ENCODE data around the gene PDIA4.
"Not testable (repeated sequence)": the region's sequence is repeated elsewhere in the genome, so short reads cannot be mapped to it uniquely, and the experiment has no call there.

The PDIA4 gene

DNA sequence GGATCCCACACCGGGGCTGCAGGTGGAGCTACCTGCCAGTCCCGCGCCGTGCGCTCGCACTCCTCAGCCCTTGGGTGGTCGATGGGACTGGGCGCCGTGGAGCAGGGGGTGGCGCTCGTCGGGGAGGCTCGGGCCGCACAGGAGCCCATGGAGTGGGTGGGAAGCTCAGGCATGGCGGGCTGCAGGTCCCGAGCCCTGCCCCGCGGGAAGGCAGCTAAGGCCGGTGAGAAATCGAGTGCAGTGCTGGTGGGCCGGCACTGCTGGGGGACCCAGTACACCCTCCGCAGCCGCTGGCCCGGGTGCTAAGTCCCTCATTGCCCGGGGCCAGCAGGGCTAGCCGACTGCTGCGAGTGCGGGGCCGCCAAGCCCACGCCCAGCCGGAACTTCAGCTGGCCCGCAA, 10.3 kb upstream of the PDIA4 start:
- in situ Hi-C loops (cut with MboI; ENCODE audit: low sequenced_read_pairs) = not testable (repeated sequence)

DNA sequence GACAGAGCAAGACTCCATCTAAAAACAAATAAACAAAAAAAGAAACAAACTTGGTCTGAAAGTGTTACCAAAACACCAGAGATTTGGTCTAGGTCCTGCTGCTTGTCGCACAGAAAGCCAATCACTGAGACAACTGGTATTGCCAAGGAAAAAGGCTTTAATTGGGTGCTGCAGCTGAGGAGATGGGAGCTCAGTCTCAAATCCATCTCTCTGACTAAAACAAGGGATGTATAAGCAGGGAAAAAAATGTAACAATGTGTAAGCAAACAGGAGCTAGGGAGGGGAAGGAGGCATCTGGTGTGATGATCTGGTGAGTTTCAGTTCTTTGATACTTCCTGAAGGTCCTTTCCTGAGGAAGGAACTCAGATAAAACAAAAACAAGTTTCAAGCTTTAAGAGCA, 8.4 kb upstream of the PDIA4 start:
- in situ Hi-C loops (cut with MboI; ENCODE audit: low sequenced_read_pairs) = no loop called here

DNA sequence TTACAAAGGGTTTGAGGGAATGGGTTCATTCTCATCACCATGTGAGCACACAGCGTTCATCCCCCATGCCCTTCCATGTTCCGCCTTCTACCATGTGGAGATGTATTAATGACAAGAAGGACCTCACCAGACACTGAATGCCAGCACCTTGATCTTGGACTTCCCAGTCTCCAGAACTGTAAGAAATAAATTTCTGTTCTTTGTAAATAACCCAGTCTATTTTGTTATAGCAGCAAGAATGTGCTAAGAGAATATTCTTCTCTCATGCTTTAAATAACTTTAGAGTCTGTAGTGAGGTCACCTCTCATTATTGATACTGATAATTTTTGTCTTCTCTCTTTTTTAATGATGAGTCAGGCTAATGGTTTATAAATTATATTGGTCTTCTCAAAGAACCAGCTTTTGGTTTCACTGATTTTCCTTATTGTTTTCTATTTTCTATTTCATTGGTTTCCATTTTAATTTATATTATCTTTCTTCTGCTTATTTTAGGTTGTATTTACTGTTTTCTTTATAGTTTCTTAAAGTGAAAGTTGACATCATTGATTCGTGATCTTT, 3.1 kb upstream of the PDIA4 start:
- in situ Hi-C loops (cut with MboI; ENCODE audit: low sequenced_read_pairs) = no loop called here

DNA sequence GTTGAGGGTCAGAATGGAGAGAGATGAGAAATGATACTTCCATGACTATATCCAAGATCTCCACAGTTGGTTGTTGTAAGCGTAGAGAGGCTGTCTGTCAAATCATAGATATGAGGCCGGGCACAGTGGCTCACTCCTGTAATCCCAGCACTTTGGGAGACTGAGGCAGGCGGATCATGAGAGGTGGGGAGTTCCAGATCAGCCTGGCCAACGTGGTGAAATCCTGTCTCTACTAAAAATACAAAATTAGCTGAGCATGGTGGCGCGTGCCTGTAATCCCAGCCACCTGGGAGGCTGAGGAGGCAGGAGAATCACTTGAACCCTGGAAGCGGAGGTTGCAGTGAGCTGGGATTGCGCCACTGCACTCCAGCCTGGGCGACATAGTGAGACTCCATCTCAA, 2.1 kb upstream of the PDIA4 start:
- in situ Hi-C loops (cut with MboI; ENCODE audit: low sequenced_read_pairs) = not testable (repeated sequence)

DNA sequence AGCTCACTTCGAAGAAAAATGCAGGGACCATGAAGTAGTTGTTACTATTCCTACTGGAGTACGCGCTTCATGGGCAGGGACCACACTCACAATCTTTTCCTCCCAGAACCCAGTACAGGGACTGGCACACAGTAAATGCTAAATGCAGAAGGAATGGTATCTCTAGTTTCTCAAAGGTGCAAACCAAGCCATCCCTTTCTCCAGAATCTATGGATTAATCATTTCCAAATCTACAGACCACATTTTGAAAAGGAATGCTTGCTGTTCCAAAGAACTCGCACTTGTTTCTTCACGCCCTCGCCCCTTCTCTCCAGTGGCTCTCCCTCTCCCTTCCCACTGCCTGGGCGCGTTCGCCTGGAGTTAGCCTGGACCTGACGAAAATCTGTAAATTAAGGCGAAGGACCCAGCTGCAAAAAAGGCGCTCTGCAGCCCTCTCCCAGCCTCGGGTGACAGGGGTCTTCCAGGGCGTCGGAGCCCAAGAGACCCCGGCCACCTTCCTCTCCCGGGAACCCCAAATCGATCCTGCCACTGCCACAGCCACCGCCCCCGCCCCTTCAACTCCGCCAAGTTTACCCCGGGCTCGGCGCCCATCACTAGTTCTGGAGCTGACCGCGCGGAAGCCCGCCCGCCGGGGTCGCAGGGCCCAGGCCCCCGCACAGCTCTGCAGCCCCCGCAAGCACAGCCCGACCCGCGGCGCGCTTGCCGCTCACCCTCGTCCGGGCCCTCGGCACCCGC, 527 bp downstream of the PDIA4 start:
- in situ Hi-C loops (cut with MboI; ENCODE audit: low sequenced_read_pairs) = no loop called here

DNA sequence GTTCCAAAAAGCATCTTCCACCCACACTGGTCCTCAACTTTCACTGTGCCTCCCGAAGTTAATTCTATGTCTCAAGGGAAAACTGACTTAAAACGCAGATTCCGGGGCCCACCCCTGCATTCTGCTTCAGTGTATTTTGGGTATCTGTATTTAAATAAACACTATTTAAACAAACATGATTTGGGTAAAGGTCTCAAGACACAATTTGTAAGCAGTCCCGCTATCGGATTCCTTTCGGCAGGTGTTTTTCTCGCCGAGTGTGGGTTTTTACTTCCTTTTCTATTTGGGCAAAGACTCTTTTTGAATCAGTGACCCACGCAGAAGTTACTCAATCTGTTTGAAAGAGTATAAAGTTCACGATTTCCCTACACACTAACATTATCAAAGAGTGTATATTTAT, 1.2 kb downstream of the PDIA4 start:
- in situ Hi-C loops (cut with MboI; ENCODE audit: low sequenced_read_pairs) = no loop called here

DNA sequence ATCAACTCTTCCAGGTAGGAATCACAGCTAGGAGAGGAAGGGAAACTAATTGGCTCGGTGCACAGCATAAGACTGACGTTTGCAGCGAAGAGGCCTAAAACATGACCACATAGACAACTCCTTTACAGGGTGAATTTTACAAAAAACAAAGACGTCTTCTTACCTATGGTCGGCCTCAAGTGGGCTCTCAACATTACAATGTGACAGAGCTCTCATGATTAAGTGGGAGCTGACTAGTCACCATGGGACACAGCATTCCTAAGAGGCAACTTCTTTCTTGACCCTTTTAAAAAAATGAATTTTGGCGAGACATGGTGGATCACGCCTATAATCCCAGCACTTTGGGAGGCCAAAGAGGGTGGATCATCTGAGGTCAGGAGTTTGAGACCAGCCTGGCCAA, 4.6 kb downstream of the PDIA4 start:
- in situ Hi-C loops (cut with MboI; ENCODE audit: low sequenced_read_pairs) = no loop called here

DNA sequence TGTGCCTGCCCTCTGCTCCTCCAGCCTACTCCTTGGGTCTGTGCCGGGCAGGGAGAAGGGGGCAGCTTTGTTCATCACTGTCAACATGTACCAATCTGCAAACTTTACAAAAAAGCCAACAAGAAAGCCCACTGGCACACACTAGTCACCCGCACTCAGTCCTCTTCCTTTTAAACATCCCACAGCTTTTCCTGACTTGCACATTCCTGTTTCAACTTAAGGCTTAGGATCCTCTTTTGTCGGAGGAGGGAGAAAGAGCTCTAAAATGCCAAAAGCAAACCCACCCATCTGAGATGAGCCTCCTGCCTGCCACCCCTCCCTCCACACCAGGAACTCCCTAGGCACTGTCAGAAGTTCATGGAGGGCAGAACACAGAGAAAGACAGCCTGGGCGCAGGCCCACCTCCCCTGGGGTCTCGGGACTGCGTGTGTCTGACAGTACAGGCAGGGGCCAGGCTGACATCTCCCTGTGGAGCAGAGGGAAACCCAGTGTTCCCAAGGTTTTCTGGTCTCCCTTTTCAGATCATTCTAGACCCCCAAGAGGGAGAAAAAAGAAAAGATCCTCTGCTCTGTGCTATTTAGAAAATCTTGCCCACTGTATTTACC, 5.4 kb downstream of the PDIA4 start:
- in situ Hi-C loops (cut with MboI; ENCODE audit: low sequenced_read_pairs) = no loop called here

DNA sequence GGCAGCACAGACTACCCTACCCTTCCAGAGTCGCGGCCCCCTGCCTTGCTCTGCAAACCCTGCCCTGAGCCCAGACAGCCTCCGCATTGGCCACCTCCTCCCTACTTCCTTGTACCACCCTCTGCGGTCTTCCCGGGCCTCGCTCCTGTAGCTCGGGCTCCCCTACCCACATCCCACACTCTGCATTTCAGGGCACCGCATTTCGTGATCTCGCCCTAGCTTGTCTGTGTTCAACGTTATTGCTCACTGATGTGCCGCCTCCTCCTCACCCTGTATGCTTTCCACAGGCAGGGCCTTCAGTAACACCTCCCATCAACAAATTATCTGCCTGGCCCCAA, 6.6 kb downstream of the PDIA4 start:
- in situ Hi-C loops (cut with MboI; ENCODE audit: low sequenced_read_pairs) = no loop called here

DNA sequence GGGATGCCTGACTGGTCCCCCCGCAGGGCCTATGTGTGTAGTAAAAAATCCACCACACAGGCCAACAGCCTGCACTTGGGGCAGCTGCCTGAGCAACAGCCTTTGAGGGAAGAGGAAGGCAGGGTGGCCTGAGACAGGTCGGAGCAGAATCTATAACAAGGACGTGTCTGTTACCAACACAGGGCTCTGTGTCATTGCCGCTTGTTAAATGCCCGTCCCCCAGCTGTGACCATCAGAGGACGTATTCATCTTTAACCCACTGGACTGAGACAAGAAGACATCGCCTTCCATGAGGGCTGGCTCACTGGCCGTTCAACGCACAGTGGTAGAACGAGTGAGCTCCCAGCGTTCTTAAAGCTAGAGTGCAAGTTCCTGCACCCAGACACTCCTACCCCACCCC, 7.8 kb downstream of the PDIA4 start:
- in situ Hi-C loops (cut with MboI; ENCODE audit: low sequenced_read_pairs) = no loop called here

DNA sequence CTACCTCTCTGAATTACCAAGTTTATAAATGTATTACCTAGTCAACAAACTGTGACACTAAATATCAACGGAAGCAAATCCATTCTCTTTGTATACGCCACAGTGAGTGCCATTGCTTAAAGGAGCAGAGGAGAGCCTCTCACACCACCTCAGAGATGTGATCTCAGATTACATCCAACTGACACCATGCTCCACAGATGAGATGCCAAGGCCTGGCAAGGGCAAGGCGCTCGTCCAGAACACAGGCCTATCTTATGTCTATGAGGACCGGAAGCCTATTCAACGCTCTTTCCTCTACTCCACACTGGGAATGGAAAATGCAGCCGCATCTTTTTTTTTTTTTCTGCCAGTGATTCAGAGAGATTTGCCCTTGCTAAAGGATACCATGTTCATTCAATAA, 11.4 kb downstream of the PDIA4 start:
- in situ Hi-C loops (cut with MboI; ENCODE audit: low sequenced_read_pairs) = no loop called here

DNA sequence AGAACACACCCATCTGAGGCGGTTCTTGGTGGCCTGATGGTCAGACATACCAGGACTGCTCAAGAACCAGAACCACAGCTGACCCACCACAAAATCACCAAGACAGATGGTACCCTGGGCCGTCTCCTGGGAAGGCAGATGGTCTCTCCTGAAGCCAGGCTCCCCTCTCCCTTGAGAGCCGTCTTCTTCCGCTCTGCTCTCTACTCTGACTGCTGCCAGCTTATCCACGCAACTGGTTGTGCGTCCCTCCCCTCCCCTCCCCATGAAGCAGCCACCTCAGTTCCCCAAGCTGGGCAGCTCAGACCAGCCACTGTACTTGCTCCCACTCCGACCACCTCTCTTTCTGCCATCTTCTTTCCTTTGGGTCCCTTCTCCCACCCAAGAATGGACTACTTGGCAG, 14.0 kb downstream of the PDIA4 start:
- in situ Hi-C loops (cut with MboI; ENCODE audit: low sequenced_read_pairs) = no loop called here

DNA sequence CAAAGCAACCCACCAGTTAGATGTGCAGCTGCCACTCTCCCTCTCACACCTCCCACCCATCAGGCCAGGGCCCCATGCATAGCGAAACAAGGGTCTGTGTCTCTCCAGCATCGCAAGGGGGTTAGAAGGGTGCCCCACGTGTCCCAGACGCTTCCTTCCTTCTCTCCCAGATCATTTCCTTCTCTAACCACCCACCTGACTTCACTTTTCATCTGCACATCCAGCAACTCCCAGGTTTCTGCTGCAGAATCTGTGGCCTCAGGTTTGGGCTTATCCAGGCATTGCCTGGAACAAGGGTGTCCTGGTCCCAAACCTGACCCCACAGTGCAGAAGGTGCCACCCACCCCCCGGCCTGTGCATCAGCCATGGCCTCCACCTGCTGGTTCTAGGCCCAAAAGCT, 14.4 kb downstream of the PDIA4 start:
- in situ Hi-C loops (cut with MboI; ENCODE audit: low sequenced_read_pairs) = no loop called here

DNA sequence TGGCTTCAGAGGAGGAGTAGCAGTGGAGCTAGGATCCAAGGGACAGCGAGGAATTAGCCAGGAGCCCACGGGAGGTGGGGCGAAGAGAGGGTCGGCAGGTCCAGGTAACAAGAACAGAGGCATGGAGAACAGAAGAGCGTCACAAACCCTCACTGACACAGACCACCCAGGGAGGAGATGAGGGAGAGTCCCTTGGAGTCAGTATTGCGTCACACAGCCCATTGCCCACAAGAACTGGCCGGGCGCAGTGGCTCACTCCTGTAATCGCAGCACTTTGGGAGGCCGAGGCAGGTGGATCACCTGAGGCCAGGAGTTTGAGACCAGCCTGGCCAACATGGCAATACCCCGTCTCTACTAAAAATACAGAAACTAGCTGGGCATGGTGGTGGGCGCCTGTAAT, 15.6 kb downstream of the PDIA4 start:
- in situ Hi-C loops (cut with MboI; ENCODE audit: low sequenced_read_pairs) = not testable (repeated sequence)

DNA sequence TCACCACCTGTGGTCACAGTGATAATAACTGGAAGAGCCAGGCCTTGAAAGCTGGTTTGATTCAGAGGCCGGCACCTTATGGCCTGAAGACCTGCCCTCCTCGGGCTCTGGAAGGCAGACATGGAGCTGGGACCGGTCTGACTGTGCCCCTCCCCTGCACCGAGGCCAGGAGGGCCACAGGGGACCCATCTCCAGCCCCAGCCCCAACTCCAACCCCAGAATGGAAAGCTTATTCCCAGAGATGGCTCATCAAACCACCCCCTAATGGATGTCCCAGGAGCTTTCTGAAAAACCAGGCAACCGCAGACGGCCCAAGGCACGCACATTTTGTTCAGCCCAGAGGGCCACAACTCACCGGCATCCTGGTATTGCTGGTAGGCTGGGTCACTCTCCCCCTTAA, 16.8 kb downstream of the PDIA4 start:
- in situ Hi-C loops (cut with MboI; ENCODE audit: low sequenced_read_pairs) = no loop called here

DNA sequence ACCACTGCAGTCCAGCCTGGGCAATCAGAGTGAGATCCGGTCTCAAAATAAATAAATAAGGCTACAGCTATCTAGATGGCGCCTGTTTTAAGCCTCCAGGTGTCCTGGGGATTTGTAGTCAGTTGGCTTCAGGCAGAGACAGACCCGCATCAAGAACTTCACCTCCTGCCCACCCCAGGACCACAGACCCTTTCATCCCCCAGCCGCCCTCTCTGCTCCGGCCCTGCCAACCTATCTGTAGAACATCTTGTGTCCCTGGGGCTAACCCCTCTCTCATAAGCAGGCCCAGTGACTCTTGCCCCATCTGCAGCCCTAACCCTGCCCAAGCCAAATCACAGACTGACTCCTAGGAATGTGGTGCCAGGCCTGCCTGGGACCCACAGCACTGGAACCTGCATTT, 17.9 kb downstream of the PDIA4 start:
- in situ Hi-C loops (cut with MboI; ENCODE audit: low sequenced_read_pairs) = no loop called here

DNA sequence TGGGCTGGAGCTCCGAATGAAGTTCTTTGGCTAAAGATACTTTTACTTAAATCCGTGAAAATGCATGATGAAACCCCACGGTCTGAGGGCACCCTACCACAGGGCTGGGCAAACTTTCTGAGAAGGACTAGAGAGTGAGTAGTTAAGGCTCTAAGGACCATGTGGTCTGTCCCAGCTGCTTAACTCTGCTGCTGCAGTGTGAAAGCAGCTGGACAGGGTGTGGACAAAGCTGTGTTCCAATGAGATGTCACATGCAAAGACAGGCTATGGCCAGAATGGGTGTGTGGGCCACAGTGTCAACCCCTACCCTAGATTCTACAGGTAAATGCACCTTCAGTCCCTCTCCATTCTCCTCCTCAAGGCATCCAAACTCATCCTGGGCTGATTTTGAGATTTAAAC, 18.8 kb downstream of the PDIA4 start:
- in situ Hi-C loops (cut with MboI; ENCODE audit: low sequenced_read_pairs) = no loop called here

DNA sequence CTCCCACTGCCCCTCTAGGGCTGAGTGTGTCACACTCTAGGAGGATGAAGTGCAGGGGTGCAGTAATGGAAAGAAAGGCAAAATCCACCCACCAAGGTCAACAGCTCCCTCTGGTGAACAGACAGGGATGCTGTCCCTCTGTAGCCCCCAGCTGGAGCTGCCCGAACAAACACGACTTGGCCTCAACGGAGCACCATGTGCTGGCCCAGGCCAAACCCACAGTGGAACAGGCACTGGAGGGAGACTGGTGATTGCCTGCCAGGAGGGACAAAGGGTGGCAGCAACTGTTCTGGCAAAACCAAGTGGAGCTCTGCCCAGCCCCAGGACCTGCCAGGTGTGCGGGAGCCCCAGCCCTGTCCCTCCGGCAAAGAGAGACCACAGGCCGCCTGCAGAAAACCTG, 20.7 kb downstream of the PDIA4 start:
- in situ Hi-C loops (cut with MboI; ENCODE audit: low sequenced_read_pairs) = no loop called here

DNA sequence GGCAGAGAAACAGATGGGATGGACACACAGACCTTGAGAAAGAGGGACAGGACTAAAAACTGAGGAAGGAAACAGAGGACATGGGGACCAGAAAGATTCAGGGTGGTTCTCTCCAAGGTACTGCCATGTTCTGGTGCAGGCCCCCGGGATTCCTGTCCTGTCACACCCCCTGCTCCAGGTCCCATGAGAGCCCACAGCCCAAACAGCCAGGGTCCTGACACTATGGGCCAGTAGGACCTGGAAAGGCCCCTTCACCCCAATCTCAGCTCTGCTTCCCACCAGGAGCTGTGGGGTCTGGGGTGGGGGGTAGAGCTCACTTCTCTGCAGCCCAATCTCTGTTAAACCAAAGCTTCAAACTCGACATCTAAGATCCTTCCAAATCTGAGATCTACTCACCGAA, 21.2 kb downstream of the PDIA4 start:
- in situ Hi-C loops (cut with MboI; ENCODE audit: low sequenced_read_pairs) = no loop called here

DNA sequence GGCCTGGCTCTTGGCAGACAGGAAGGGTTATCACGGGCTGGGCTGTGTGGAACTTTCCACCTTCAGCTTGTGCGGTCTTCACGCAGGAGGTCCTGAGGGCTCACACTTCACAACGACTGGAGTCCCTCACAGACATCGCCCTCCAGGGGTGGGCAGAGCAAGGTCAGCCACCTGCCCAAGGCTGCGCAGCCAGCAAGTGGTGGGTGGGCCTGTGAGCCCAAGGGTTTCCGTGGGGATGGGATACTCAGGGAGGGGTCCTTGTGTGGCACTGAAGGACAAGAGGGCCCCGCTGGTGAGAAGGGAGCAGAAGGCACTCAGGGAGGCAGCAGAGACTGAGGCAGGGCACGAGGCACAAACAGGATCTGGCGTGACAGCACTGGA, 22.0 kb downstream of the PDIA4 start:
- in situ Hi-C loops (cut with MboI; ENCODE audit: low sequenced_read_pairs) = no loop called here

DNA sequence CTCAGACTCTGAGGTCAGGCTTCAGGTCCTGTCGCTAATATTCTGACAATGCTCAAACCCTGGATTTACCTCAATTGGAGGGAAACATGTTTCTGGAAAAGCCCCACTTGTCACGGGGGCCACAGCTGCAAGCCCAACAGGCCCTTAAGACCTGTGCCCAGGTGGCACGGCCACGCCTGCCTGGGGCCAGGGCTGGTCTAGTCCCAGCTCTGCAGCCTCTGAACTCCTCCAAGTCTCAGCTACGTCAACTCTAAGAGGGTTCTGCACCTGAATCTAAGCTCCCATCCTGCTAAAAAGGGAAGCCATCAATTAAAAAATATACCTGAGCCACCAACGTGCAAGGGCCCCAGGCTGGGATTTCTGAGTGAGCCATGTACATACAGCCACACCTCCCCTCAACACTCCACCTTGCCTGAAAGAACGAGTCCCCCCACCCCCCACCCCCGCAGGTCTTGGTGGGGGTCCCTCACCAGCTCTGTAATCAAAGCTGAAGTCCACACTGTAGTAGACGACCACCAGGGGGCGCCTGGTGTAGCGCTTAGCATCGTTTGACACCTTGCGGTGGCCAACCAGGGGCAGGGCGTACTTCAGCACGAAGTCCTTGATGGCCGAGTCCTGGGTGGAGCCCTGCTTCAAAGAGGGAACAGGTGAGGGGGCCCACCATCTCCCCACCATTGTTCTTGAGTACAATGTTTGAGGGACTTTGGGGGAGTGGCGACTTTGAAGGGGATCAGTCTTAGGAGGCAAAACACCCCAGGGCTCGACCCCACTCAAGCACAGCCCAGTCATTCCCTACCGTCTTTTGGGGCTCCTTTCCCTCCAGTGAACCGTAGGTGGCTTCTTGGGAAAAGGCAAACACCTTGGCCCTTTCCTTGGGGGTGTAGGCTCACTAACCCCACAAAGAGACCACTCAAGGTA, 22.6 kb downstream of the PDIA4 start:
- in situ Hi-C loops (cut with MboI; ENCODE audit: low sequenced_read_pairs) = no loop called here

All from hTERT RPE-1 (cell line).